ENCODE data around the gene THEM4. TPM values are rescaled to one million over a fixed set of nuclear protein-coding genes. Genes with fewer than 3 reads are reported as not detected.

The THEM4 gene
- total RNA-seq, 4 donors from 2014 or later, result 13.2 to 15.7 (median 14.3) TPM

DNA sequence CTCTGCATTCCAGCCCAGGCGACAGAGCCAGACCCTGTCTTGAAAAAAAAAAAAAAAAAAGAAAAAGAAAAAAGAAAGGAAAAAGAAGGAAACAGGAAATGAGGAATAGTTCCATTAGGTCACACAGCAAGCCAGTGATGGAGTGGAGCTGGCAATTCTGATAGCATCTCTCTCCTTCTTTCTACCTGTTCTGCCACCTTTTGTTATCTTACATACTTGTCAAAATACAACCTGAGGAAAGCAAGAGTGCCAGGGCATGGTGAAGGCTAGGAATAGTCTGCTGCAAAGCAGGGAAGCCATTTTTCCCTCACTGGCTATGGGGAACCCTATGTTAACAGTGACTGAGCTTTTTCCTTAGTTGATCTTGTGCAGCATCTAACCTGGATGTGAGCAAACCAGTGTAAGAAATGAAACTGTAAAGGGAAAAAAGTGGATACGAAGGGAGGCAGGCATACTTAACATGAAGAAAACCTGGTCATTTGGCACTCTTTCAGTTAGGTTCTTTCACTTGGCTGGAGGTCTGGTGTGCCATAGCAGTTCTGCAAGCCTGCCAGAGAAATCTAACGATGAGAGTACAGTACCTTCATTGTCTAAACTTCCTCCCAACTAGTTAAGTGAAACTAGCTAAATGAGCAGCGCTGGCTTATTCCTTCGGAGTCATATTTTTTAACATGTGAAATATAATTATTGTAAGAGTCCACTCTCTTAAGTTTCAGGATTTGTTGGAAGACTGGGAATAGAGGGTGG is 37.9 kb downstream of the THEM4 start:
- Histone ChIP-seq H3K4me1 (peaks cover 0 to 4% (median 0%) of the 10 kb centered on the region in 4 donors), H3K36me3 (peaks cover 0 to 27% (median 14%) of the 10 kb centered on the region in 4 donors), H3K9me3 (no peaks in the 10 kb centered on the region), H3K27me3 (no peaks in the 10 kb centered on the region), H3K27ac (replicated peaks in 1 of 4) (no peak overlapping the region), H3K4me3 (no peak overlapping the region)
- 58% methylated on average over 5 of the region's 5 CpGs for WGBS
- no peak for DNase-seq (ENCODE audit: extremely low spot score)
- TF ChIP-seq EP300 (IDR thresholded peaks at IDR 0.05) (no peak), POLR2AphosphoS5 (IDR thresholded peaks at IDR 0.05) (no peak), POLR2A (IDR thresholded peaks at IDR 0.05; ENCODE audit: low read depth) (no peak)
- TF ChIP-seq, protein P1, sequence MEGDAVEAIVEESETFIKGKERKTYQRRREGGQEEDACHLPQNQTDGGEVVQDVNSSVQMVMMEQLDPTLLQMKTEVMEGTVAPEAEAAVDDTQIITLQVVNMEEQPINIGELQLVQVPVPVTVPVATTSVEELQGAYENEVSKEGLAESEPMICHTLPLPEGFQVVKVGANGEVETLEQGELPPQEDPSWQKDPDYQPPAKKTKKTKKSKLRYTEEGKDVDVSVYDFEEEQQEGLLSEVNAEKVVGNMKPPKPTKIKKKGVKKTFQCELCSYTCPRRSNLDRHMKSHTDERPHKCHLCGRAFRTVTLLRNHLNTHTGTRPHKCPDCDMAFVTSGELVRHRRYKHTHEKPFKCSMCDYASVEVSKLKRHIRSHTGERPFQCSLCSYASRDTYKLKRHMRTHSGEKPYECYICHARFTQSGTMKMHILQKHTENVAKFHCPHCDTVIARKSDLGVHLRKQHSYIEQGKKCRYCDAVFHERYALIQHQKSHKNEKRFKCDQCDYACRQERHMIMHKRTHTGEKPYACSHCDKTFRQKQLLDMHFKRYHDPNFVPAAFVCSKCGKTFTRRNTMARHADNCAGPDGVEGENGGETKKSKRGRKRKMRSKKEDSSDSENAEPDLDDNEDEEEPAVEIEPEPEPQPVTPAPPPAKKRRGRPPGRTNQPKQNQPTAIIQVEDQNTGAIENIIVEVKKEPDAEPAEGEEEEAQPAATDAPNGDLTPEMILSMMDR (IDR thresholded peaks at IDR 0.05), result no peak
- intact Hi-C loops (cut with DNase I), result no loop called here

DNA sequence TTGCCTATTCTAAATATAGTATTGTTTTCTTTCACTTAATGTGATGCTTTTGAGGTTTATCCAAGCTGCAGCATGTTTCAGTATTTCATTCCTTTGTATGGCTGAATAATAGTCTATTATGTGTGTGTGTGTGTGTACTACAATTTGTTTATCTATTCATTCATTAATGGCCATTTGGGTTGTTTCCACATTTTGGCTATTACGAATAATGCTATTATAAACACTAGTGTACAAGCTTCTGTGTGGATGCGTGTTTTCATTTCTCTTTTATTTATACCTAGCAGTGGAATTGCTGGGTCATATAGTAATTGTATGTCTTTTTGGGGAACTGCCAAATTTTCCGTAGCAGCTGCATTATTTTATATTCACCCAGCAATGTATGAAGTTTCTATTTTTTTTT is 40.8 kb downstream of the THEM4 start:
- intact Hi-C loops (cut with DNase I), result no loop called here
- TF ChIP-seq, protein P1 (IDR thresholded peaks at IDR 0.05), result no peak
- TF ChIP-seq POLR2AphosphoS5 (IDR thresholded peaks at IDR 0.05), result no peak
- TF ChIP-seq POLR2A (IDR thresholded peaks at IDR 0.05; ENCODE audit: low read depth), result no peak
- TF ChIP-seq EP300 (IDR thresholded peaks at IDR 0.05), result no peak
- DNase-seq (ENCODE audit: extremely low spot score), result no peak
- whole genome bisulfite sequencing, result 9% methylated on average over 3 of the region's 3 CpGs
- Histone ChIP-seq H3K27ac (replicated peaks in 1 of 4) (no peak overlapping the region), H3K36me3 (peaks cover 0 to 4% (median 2%) of the 10 kb centered on the region in 4 donors), H3K9me3 (no peaks in the 10 kb centered on the region), H3K4me3 (no peak overlapping the region), H3K27me3 (peaks cover 0 to 9% (median 0%) of the 10 kb centered on the region in 4 donors), H3K4me1 (peaks cover 0 to 4% (median 0%) of the 10 kb centered on the region in 4 donors)

DNA sequence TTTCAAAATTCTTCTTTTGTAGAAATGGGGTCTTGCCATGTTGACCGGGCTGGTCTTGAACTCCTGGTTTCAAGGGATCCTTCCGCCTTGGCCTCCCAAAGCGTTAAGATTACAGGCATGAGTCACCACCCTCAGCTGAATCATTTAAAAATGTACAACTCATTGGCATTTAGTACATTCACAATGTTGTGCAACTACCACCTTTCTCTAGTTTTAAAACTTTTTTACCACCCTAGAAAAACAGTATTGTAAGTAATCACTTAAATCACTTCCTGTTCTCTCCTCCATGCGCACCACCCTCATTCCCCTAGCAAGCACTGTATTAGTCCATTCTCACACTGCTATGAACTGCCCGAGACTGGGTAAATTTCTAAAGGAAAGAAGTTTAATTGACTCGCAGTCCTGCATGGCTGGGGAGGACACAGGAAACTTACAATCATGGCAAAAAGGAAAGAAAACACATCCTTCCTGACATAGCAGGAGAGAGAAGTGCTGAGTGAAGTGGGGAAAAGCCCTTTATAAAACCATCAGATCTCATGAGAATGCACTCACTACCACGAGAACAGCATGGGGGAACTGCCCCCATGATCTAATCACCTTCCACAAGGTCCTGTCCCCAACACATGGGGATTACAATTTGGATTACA is 41.4 kb downstream of the THEM4 start:
- H3K4me1 ChIP-seq, result peaks cover 0 to 4% (median 0%) of the 10 kb centered on the region in 4 donors
- intact Hi-C loops (cut with DNase I), result no loop called here
- TF ChIP-seq EP300 (IDR thresholded peaks at IDR 0.05), result no peak
- TF ChIP-seq, protein P1 (IDR thresholded peaks at IDR 0.05), result no peak
- no peak for TF ChIP-seq POLR2AphosphoS5 (IDR thresholded peaks at IDR 0.05)
- no peak for TF ChIP-seq POLR2A (IDR thresholded peaks at IDR 0.05; ENCODE audit: low read depth)

DNA sequence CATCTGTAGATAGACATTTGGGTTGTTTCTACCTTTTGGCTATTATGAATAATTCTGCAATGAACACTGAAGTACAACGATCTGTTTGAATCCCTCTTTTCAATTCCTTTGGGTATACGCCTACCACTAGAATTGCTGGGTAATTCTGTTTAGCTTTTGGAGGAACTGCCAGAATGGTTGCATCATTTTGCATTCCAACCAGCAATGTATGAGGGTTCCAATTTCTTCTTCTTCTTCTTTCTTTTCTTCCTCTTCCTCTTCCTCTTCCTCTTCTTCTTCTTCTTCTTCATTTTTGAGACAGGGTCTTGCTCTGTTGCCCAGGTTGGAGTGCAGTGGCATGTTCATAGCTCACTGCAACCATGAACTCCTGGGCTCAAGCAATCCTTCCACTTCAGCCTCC is 42.0 kb downstream of the THEM4 start:
- intact Hi-C loops (cut with DNase I), result no loop called here
- TF ChIP-seq POLR2A (IDR thresholded peaks at IDR 0.05; ENCODE audit: low read depth) (no peak), EP300 (IDR thresholded peaks at IDR 0.05) (no peak), POLR2AphosphoS5 (IDR thresholded peaks at IDR 0.05) (no peak)
- TF ChIP-seq, protein P1 (IDR thresholded peaks at IDR 0.05), result no peak
- Histone ChIP-seq H3K9me3 (no peaks in the 10 kb centered on the region), H3K27ac (replicated peaks in 1 of 4) (no peak overlapping the region), H3K27me3 (peaks cover 0 to 9% (median 0%) of the 10 kb centered on the region in 4 donors), H3K4me1 (peaks cover 0 to 4% (median 0%) of the 10 kb centered on the region in 4 donors), H3K4me3 (no peak overlapping the region), H3K36me3 (no peaks in the 10 kb centered on the region)
- DNase-seq (ENCODE audit: extremely low spot score), result no peak
- WGBS, result 74% methylated on average over 2 of the region's 2 CpGs

More for the DNA sequence above, 41.4 kb downstream of the THEM4 start:
- DNase-seq (ENCODE audit: extremely low spot score), result no peak
- Histone ChIP-seq H3K27ac (replicated peaks in 1 of 4) (no peak overlapping the region), H3K4me3 (no peak overlapping the region), H3K9me3 (no peaks in the 10 kb centered on the region), H3K27me3 (peaks cover 0 to 9% (median 0%) of the 10 kb centered on the region in 4 donors), H3K36me3 (no peaks in the 10 kb centered on the region)
- 61% methylated on average over 7 of the region's 7 CpGs for WGBS
